ENCODE results near the gene RFESD. TPM values are rescaled to one million over a fixed set of nuclear protein-coding genes. Genes with fewer than 3 reads are reported as not detected.

RFESD gene
- total RNA-seq, 1 experiment from 2014 or later: 1.6 TPM

DNA sequence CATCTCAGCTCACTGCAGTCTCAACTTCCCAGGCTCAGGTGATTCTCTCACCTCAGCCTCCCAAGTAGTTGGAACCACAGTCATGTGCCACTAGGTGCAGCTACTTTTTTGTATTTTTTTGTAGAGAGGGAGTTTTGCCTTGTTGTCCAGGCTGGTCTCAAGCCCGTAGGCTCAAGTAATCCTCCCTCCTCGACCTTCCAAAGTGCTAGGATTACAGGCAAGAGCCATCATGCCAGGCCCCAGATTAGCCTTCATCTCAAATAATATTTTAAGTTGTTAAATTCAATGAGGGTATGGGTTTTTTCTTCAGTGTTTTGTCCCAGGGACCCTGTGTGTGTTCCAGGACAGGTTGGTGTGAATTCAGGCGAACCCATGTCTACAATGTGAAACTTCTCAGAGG is 12.5 kb upstream of the RFESD start:
- Histone ChIP-seq H3K36me3 (ENCODE audit: control insufficient read depth, insufficient read depth, low read length) (no peaks in the 10 kb centered on the region), H3K4me1 (peaks cover 4% of the 10 kb centered on the region; the same call in 1 of the 2 replicates), H3K4me3 (ENCODE audit: low read depth, low read length) (no peak overlapping the region), H3K9me3 (no peaks in the 10 kb centered on the region), H3K27me3 (replicated peaks; ENCODE audit: control insufficient read depth, insufficient read depth, low read length) (no peaks in the 10 kb centered on the region)
- ChIA-PET POLR2A (interaction anchor here (0.6 kb wide), 1 partner anchor 8 kb away, joined by 3 read pairs; no protein-coding TSS in a partner anchor), CTCF (no interaction called here)
- TF ChIP-seq, protein P1, sequence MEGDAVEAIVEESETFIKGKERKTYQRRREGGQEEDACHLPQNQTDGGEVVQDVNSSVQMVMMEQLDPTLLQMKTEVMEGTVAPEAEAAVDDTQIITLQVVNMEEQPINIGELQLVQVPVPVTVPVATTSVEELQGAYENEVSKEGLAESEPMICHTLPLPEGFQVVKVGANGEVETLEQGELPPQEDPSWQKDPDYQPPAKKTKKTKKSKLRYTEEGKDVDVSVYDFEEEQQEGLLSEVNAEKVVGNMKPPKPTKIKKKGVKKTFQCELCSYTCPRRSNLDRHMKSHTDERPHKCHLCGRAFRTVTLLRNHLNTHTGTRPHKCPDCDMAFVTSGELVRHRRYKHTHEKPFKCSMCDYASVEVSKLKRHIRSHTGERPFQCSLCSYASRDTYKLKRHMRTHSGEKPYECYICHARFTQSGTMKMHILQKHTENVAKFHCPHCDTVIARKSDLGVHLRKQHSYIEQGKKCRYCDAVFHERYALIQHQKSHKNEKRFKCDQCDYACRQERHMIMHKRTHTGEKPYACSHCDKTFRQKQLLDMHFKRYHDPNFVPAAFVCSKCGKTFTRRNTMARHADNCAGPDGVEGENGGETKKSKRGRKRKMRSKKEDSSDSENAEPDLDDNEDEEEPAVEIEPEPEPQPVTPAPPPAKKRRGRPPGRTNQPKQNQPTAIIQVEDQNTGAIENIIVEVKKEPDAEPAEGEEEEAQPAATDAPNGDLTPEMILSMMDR (IDR thresholded peaks at IDR 0.05; ENCODE audit: insufficient read depth in 1 of 2, low read depth in 1 of 2, low read length in 1 of 2, severe bottlenecking in 1 of 2, unreplicated experiment in 1 of 2): no peak
- Mint-ChIP-seq H3K9me3 (ENCODE audit: unreplicated experiment) (peaks cover 5% of the 10 kb centered on the region), H3K4me1 (ENCODE audit: low read depth, unreplicated experiment) (peaks cover 11% of the 10 kb centered on the region), H3K27ac (ENCODE audit: unreplicated experiment) (no peak overlapping the region), H3K36me3 (ENCODE audit: insufficient read depth, unreplicated experiment) (no peaks in the 10 kb centered on the region), H3K4me3 (ENCODE audit: unreplicated experiment) (no peak overlapping the region), H3K27me3 (ENCODE audit: insufficient read depth, unreplicated experiment) (no peaks in the 10 kb centered on the region)
- intact Hi-C loops (cut with micrococcal nuclease; ENCODE audit: unreplicated experiment): no loop called here
- DNase-seq: no peak
- no TSS peak for BruUV-seq (replicated peaks)

DNA sequence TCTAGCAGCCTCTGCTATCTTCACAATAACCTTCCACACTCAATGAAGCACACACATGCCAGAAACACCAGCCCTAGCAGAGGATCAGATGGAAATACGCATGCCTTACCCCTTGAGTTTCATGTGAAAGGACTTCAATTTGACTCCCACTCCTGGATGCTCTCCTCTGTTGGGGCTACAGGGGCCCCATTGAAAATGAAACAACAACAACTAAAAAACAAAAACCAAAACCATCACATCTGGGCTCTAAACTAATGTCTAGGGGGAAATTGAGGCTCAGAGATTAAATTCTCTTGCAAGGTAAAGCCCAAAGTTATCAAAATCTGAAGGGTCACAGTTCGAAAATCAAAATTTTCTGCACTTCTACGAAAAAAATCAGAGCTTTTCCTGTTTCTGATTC is 7.9 kb upstream of the RFESD start:
- POLR2A ChIA-PET: no interaction called here
- CTCF ChIA-PET: no interaction called here
- H3K4me1 ChIP-seq: peaks cover 6% of the 10 kb centered on the region; the same call in 1 of the 2 replicates
- Mint-ChIP-seq H3K27ac (ENCODE audit: unreplicated experiment) (no peak overlapping the region), H3K9me3 (ENCODE audit: unreplicated experiment) (no peaks in the 10 kb centered on the region), H3K36me3 (ENCODE audit: insufficient read depth, unreplicated experiment) (no peaks in the 10 kb centered on the region), H3K4me1 (ENCODE audit: low read depth, unreplicated experiment) (peaks cover 10% of the 10 kb centered on the region), H3K27me3 (ENCODE audit: insufficient read depth, unreplicated experiment) (no peaks in the 10 kb centered on the region), H3K4me3 (ENCODE audit: unreplicated experiment) (no peak overlapping the region)
- H3K36me3 ChIP-seq (ENCODE audit: control insufficient read depth, insufficient read depth, low read length): no peaks in the 10 kb centered on the region
- BruUV-seq (replicated peaks): no TSS peak
- TF ChIP-seq, protein P1 (IDR thresholded peaks at IDR 0.05; ENCODE audit: insufficient read depth in 1 of 2, low read depth in 1 of 2, low read length in 1 of 2, severe bottlenecking in 1 of 2, unreplicated experiment in 1 of 2): no peak
- no peaks in the 10 kb centered on the region for H3K9me3 ChIP-seq
- intact Hi-C loops (cut with micrococcal nuclease; ENCODE audit: unreplicated experiment): no loop called here
- no peak overlapping the region for H3K4me3 ChIP-seq (ENCODE audit: low read depth, low read length)
- H3K27me3 ChIP-seq (replicated peaks; ENCODE audit: control insufficient read depth, insufficient read depth, low read length): no peaks in the 10 kb centered on the region
- DNase-seq: no peak

DNA sequence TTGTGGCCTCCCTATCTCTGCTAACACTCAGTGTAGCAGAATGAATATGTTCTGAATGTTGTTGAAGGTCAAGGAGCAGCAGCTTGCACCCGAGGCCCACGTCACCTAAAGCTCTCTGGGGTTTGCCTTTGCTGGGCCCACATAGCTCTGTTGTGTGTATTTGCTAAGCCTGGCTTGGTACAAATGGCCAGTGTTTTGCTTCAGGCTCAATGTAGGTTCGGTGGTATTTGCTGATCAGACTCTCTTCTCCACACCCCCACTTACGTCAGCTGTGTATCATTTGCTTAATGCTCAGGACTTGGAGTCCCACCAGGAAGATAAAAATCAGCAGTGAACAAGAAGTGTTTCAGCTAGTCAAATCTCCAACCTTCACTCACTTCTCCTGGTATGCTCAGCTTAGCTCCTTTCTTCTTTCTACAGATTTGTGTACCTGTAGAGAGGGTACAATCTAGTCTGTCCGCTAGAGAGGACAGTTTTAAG is 4.8 kb upstream of the RFESD start:
- H3K36me3 Mint-ChIP-seq (ENCODE audit: insufficient read depth, unreplicated experiment): peaks cover 5% of the 10 kb centered on the region
- POLR2A ChIA-PET: interaction anchor here (0.5 to 0.7 kb wide), 2 partner anchors 8 to 20 kb away, joined by 3 read pairs; no protein-coding TSS in a partner anchor
- H3K27ac Mint-ChIP-seq (ENCODE audit: unreplicated experiment): no peak overlapping the region

More for the DNA sequence above, 4.8 kb upstream of the RFESD start:
- Histone ChIP-seq H3K4me3 (ENCODE audit: low read depth, low read length) (no peak overlapping the region), H3K36me3 (ENCODE audit: control insufficient read depth, insufficient read depth, low read length) (no peaks in the 10 kb centered on the region), H3K27me3 (replicated peaks; ENCODE audit: control insufficient read depth, insufficient read depth, low read length) (no peaks in the 10 kb centered on the region), H3K9me3 (no peaks in the 10 kb centered on the region), H3K4me1 (peaks cover 6% of the 10 kb centered on the region; the same call in 1 of the 2 replicates)
- no peaks in the 10 kb centered on the region for H3K9me3 Mint-ChIP-seq (ENCODE audit: unreplicated experiment)
- TF ChIP-seq, protein P1 (IDR thresholded peaks at IDR 0.05; ENCODE audit: insufficient read depth in 1 of 2, low read depth in 1 of 2, low read length in 1 of 2, severe bottlenecking in 1 of 2, unreplicated experiment in 1 of 2): no peak
- DNase-seq: no peak
- no TSS peak for BruUV-seq (replicated peaks)
- no peaks in the 10 kb centered on the region for H3K27me3 Mint-ChIP-seq (ENCODE audit: insufficient read depth, unreplicated experiment)
- CTCF ChIA-PET: interaction anchor here (0.6 kb wide), 1 partner anchor 66 kb away, joined by 3 read pairs; no protein-coding TSS in a partner anchor
- no peak overlapping the region for H3K4me3 Mint-ChIP-seq (ENCODE audit: unreplicated experiment)
- intact Hi-C loops (cut with micrococcal nuclease; ENCODE audit: unreplicated experiment): no loop called here
- H3K4me1 Mint-ChIP-seq (ENCODE audit: low read depth, unreplicated experiment): peaks cover 17% of the 10 kb centered on the region

Measured in Caco-2 (cell line).